IPS-20b (cell line): ENCODE data around the gene LRIG3.
"Not testable (repeated sequence)": the region's sequence is repeated elsewhere in the genome, so short reads cannot be mapped to it uniquely, and the experiment has no call there.

Experiments
- H3K27ac ChIP-seq: one replicate; pipeline ENCODE4 v1.5.1; 2013; ENCODE audit warnings: low read length
- H3K27me3 ChIP-seq: 2 replicates; pipeline ENCODE4 v1.6.1; 2013; ENCODE audit warnings: mild to moderate bottlenecking, low read length, inconsistent platforms; ENCODE audit not compliant: insufficient read depth
- H3K36me3 ChIP-seq: 2 replicates; pipeline ENCODE4 v1.6.1; 2013; ENCODE audit warnings: low read depth, mild to moderate bottlenecking, inconsistent platforms, low read length, moderate library complexity; ENCODE audit not compliant: insufficient read depth
- H3K4me1 ChIP-seq: 2 replicates; pipeline ENCODE4 v1.6.1; 2013; ENCODE audit warnings: mild to moderate bottlenecking, control low read depth, inconsistent platforms, low read length, moderate library complexity; ENCODE audit not compliant: insufficient read depth
- H3K4me3 ChIP-seq: 2 replicates; pipeline ENCODE4 v1.5.1; 2013; ENCODE audit warnings: mild to moderate bottlenecking, low read length, inconsistent platforms
- H3K9ac ChIP-seq: 2 replicates; pipeline ENCODE4 v1.6.1; 2013; ENCODE audit warnings: low read depth, mild to moderate bottlenecking, inconsistent platforms, low read length, moderate library complexity
- H3K9me3 ChIP-seq: 2 replicates; pipeline ENCODE4 v1.6.1; 2013; ENCODE audit warnings: mild to moderate bottlenecking, low read depth, low read length, inconsistent platforms; ENCODE audit not compliant: insufficient read depth

The LRIG3 gene

DNA sequence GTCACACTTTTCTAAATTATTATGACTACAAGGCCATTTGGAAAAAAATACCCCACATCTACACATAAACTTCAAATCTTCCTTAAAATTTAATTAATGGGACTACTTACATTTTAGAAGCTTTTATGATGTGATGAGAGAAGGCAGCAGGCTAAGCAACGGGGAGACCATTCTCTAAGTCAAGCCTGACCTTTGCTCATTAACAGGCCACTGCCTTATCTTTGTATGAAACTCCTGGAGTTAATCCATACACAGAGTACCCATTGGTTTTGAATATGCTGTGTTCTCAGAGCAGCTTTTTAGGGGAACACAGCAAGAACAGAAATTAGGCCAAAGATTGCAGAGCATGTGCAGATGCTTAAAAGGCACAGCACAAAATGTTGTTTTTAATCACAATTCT, 35.5 kb upstream of the LRIG3 start:
- Histone ChIP-seq H3K27ac (no peak overlapping the region), H3K27me3 (no peaks in the 10 kb centered on the region), H3K4me3 (no peak overlapping the region), H3K36me3 (no peaks in the 10 kb centered on the region), H3K9me3 (no peaks in the 10 kb centered on the region), H3K4me1 (peaks cover 13% of the 10 kb centered on the region), H3K9ac (no peak overlapping the region)

DNA sequence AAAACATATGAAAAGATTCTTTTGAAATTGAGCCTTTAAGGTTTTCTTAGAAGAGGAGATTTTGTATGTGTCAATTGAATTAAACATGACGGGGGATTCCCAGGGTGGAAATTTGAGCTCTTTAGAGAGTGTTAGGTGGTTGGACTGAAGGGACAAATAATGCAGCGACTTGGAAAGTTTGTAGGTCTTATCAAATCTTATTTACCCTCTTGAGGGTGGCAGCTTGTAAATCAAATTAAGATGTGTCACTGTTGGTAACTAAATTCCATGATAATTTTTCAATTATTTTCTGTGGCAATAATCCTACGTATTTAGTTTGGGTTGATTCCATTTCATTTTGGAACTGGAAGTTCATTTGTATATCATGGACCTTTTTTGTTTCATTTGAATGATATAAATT, 33.7 kb upstream of the LRIG3 start:
- H3K36me3 ChIP-seq = no peaks in the 10 kb centered on the region
- no peak overlapping the region for H3K9ac ChIP-seq
- no peak overlapping the region for H3K4me3 ChIP-seq
- no peaks in the 10 kb centered on the region for H3K9me3 ChIP-seq
- H3K4me1 ChIP-seq = peaks cover 16% of the 10 kb centered on the region
- no peak overlapping the region for H3K27ac ChIP-seq
- no peaks in the 10 kb centered on the region for H3K27me3 ChIP-seq

DNA sequence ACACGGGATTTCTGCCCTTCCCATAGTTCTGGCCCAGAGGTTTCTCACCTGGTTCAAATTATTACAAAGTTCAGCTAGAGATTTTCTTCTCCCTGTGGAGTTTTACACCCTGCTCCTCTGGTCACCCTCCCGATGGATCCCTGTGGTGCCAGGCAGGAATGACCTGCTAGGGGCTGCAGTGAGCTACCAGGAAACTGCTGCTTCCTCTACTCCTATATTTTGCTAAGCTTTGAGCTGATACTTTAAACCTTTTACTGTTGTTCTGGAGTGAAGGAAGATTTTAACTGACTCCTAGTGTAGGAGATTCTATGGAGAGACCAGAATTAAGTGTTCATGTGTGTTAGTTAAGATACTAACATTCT, 30.4 kb upstream of the LRIG3 start:
- no peaks in the 10 kb centered on the region for H3K27me3 ChIP-seq
- H3K4me3 ChIP-seq = no peak overlapping the region
- H3K9ac ChIP-seq = no peak overlapping the region
- no peak overlapping the region for H3K27ac ChIP-seq
- H3K9me3 ChIP-seq = no peaks in the 10 kb centered on the region; the same call in 1 of the 2 replicates
- H3K4me1 ChIP-seq = peaks cover 4% of the 10 kb centered on the region
- no peaks in the 10 kb centered on the region for H3K36me3 ChIP-seq

DNA sequence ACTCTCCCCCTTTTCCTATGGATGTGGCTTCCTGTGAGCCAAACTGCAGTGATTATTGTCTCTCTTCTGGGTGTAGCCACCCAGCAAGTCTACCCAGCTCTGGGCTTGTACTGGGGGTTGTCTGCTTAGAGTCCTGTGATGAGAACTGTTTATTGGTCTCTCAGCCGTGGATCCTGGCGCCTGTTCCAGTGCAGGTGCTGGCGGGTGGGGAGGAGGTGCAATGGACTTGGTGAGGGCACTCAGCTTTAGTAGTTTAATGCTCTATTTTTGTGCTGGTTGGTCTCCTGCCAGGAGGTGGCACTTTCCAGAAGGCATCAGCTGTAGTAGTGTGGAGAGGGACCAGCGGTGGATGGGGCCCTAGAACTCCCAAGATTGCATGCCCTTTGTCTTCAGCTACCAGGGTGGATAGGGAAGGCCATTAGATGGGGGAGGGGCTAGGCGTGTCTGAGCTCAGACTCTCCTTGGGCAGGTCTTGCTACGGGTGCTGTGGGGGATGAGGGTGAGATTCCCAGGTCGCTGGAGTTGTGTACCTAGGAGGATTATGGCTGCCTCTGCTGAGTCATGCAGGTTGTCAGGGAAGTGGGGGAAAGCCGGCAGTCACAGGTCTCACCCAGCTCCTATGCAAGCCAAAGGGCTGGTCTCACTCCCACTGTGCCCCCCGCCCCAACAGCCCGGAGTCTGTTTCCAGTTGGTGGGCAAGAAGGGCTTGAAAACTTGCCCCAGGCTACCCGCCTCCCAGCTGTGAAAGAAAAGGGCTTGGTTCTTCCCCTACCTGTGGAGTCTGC, 29.8 kb upstream of the LRIG3 start:
- not testable (repeated sequence) for H3K27ac ChIP-seq, H3K9me3 ChIP-seq, H3K27me3 ChIP-seq, H3K4me3 ChIP-seq, H3K4me1 ChIP-seq, H3K36me3 ChIP-seq, H3K9ac ChIP-seq

DNA sequence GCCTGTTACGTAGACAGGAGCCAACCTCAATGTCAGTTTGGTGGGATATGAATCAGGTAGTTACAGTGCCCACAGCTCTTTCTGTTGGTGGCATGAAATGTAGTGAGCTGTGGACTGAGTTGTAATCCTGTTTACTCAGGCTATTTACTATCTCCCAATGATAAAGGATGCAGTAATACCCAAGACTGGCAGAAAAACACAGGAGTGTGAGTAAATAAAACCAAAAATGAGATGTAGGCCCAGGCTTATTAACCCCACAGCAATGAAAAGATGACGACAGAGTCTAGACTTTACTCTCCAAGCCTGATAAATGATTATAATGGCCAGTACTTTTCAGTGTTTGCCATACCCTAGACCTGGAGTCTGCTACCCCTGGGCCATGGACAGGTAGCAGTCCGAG, 22.8 kb upstream of the LRIG3 start:
- Histone ChIP-seq H3K4me1 (no peaks in the 10 kb centered on the region), H3K27ac (no peak overlapping the region), H3K27me3 (no peaks in the 10 kb centered on the region)

DNA sequence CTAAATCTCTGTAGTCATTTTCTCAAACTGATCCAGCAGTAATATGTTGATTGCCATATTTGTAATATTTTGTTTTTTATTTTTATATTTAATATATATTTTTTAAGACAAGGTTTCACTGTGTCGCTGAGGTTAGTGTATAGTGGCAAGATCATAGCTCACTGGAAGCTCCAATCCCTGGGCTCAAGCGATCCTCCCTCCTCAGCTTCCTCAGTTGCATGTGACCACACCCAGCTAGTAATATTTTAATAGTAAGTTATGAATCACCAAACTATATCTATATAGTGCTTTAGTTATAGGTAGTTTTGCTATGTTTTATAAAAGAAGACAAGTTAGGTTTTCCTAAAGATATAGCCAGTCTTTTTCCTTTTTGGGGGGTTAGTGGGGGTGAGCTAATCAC, 22.0 kb upstream of the LRIG3 start:
- Histone ChIP-seq H3K36me3 (no peaks in the 10 kb centered on the region), H3K9me3 (no peaks in the 10 kb centered on the region), H3K4me3 (no peak overlapping the region), H3K27ac (no peak overlapping the region), H3K9ac (no peak overlapping the region), H3K27me3 (no peaks in the 10 kb centered on the region), H3K4me1 (no peaks in the 10 kb centered on the region)

More for the DNA sequence above, 22.8 kb upstream of the LRIG3 start:
- no peak overlapping the region for H3K4me3 ChIP-seq
- H3K36me3 ChIP-seq = no peaks in the 10 kb centered on the region
- no peak overlapping the region for H3K9ac ChIP-seq
- H3K9me3 ChIP-seq = no peaks in the 10 kb centered on the region; the same call in 1 of the 2 replicates

DNA sequence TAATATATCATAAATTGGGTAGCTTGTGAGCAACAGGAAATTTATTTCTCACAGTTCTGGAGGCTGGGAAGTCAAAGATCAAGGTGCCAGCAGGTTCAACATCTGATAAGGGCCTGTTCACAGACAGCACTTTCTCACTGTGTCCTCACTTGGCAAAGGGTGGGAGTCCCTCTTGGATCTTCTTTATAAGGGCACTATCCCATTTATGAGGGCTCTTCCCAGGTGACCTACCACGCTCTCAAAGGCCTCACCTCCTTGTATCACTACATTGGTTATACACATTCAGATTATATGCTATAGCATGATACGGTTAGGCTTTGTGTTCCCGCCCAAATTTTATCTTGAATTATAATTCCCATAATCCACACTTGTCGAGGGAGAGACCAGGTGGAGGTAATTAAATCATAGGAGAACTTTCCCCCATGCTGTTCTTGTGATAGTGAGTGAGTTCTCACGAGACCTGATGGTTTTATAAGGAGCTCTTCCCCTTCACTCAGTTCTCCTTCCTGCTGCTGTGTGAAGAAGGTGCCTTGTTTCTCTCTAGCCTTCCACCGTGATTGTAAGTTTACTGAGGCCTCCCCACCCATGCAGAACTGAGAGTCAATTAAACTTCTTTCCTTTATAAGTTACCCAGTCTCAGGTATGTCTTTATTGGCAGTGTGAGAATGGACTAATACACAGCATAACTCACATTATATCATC, 19.2 kb upstream of the LRIG3 start:
- H3K36me3 ChIP-seq = no peaks in the 10 kb centered on the region

DNA sequence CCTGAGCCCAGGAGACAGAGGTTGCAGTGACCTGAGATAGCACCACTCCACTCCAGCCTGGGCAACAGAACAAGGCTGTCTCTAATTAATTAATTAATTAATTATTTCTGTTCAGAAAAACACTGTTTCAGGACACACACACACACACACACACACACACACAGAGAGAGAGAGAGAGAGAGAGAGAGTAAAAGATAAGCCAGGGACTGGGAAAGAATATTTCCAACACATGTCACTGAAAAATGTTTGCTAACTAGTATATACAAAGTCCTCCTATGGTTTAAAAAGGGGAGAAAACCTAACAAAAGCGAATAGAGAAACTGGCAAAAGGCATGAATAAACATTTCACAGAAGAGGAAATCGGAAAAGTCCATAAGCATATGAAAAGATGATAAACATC, 18.1 kb upstream of the LRIG3 start:
- Histone ChIP-seq H3K9me3 (no peaks in the 10 kb centered on the region), H3K9ac (no peak overlapping the region), H3K27ac (no peak overlapping the region), H3K4me1 (no peaks in the 10 kb centered on the region), H3K36me3 (no peaks in the 10 kb centered on the region), H3K27me3 (no peaks in the 10 kb centered on the region), H3K4me3 (no peak overlapping the region)

More for the DNA sequence above, 19.2 kb upstream of the LRIG3 start:
- no peak overlapping the region for H3K9ac ChIP-seq
- H3K27ac ChIP-seq = no peak overlapping the region
- no peaks in the 10 kb centered on the region for H3K27me3 ChIP-seq
- H3K9me3 ChIP-seq = no peaks in the 10 kb centered on the region
- no peak overlapping the region for H3K4me3 ChIP-seq
- H3K4me1 ChIP-seq = no peaks in the 10 kb centered on the region

DNA sequence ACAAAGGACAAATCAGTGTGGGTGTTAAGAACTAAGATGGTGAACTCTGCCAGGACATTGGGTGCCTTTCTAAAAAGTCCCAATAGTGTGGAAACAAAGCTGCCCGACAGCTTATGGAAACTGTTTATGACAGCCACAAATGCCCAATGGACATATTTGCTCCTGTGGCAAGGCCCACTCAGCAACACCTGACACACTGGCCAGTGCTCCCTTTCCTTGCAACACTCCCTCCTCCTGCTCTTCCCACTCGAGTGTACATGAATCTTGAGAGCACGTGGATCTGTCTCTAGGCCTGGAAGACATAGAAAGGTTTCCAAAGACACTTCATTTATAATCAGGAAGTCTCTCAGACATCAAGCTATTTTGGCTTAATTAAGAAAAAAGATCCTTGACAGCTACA, 14.2 kb upstream of the LRIG3 start:
- Histone ChIP-seq H3K9ac (no peak overlapping the region), H3K36me3 (no peaks in the 10 kb centered on the region), H3K4me1 (no peaks in the 10 kb centered on the region), H3K4me3 (no peak overlapping the region), H3K27me3 (no peaks in the 10 kb centered on the region), H3K9me3 (no peaks in the 10 kb centered on the region), H3K27ac (no peak overlapping the region)

DNA sequence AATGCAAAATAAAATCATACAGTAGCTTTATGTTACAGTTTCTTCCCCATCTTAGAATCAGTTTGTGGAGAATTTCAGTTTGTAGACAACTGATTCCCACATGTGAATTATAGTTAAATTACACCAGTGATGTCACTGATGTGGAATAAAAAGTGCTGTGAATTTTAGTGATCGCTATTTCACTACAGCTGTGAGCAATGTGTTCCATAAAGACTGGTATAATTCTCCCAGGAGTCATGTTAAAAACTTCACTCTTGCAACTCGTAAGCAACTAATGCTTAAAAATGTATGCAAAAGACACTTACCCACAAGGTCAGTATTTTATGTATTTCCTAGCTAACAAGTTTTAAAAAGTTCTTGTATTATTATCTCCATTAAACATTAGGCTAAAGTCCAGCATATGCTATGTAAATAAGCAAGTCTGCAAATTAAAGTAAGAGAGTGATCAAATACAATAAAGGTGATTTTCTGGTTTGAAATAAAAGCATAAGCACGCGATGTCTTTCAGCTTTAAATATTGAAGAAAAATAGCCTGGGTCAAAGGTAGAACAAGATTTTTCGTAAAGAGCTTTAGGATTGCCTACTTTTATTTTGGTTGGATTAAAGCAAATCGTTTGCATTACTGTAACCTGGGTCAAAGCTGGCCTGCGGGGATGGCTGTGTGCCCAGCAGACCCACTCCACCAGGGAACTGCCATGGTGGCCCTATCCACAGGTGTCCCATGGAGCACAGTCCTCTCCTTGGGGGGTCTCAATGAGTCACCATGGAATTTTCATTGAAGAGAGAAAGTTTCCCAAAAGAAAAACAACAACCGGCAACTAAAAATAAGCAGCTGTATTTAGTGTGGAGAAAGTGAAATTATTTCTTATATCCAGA, 12.7 kb upstream of the LRIG3 start:
- Histone ChIP-seq H3K36me3 (no peaks in the 10 kb centered on the region), H3K9ac (no peak overlapping the region), H3K4me1 (no peaks in the 10 kb centered on the region), H3K9me3 (no peaks in the 10 kb centered on the region), H3K27me3 (no peaks in the 10 kb centered on the region), H3K4me3 (no peak overlapping the region), H3K27ac (no peak overlapping the region)

DNA sequence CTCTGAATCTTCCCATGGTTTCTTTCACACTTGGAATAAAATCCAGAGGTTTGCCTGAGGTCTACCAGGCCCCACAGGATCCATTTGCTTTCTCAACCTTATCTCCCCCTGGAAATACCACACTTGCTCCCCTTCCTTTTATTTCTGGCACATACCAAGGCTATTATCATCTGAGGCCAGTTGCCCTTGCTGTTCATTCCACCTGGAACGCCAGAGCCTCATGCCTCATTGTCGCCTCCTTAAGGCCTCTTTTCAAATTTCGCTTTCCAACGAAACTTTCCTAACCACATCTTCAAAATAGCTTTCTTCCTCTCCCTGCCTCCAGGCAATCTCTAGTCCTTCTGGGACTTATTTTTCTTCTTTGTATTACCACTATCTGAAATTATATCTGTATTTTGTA, 11.2 kb upstream of the LRIG3 start:
- Histone ChIP-seq H3K4me3 (no peak overlapping the region), H3K9ac (no peak overlapping the region), H3K36me3 (no peaks in the 10 kb centered on the region), H3K9me3 (no peaks in the 10 kb centered on the region), H3K27me3 (no peaks in the 10 kb centered on the region), H3K4me1 (no peaks in the 10 kb centered on the region), H3K27ac (no peak overlapping the region)
